ENCODE results near the gene FLII. TPM values are rescaled to one million over a fixed set of nuclear protein-coding genes. Genes with fewer than 3 reads are reported as not detected.

Gene FLII
- total and polyA plus RNA-seq, 4 donors = 77.4 to 133 (median 126) TPM

DNA sequence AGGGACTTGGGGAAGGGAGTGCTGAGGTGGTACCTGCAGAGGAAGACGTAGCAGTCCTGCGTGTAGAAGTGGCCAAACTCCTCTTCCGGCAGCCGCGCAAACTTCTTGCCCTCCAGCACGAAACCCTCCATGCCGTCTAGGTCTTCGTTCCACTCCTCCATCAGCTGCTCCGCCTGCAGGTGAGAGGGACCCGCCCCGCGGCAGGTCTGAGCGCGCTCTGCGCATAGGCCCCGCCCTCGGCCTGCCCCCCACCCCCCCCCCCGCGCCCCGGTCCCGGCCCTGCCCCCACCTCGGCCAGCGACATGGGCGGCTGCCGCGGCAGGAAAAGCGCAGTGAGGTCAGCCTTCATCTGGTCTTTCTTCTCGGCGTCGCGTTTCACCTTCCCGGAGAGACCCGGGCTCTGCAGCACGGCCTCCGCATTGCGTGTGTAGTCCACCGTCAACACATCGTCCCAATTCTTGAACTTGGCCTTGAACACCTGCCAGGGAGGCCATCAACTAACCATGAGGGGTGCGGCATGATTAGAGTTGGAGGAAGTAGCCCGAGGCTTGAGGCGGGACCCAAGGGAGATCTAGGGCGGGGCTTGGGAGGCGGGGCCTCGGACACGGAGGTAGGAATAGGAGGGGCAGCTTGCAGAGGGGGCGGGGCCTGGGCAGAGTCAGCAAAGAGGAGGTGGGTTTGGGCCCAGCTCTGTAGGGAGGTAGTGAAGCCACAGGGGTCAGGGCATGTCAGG is 11.5 kb downstream of the FLII start:
- 44% methylated on average over 31 of the region's 46 CpGs for WGBS (ENCODE audit: insufficient coverage)
- H3K27ac ChIP-seq (ENCODE audit: low read depth, low read length) = no peak overlapping the region
- no peaks in the 10 kb centered on the region for H3K27me3 ChIP-seq (ENCODE audit: control insufficient read depth, insufficient read depth, low read length)
- DNase-seq (ENCODE audit: low read depth in 4 of 6, low spot score in 6 of 6) = peak in 2 of 6 donors; percentile 36 to 41
- H3K4me1 ChIP-seq (ENCODE audit: control insufficient read depth, insufficient read depth, low read length) = peaks cover 14% of the 10 kb centered on the region
- H3K9me3 ChIP-seq (ENCODE audit: control insufficient read depth, insufficient read depth, low read length) = no peaks in the 10 kb centered on the region
- no peak overlapping the region for H3K4me3 ChIP-seq (ENCODE audit: low read depth, low read length)
- peaks cover 93% of the 10 kb centered on the region for H3K36me3 ChIP-seq (ENCODE audit: control insufficient read depth, insufficient read depth, low read length)

DNA sequence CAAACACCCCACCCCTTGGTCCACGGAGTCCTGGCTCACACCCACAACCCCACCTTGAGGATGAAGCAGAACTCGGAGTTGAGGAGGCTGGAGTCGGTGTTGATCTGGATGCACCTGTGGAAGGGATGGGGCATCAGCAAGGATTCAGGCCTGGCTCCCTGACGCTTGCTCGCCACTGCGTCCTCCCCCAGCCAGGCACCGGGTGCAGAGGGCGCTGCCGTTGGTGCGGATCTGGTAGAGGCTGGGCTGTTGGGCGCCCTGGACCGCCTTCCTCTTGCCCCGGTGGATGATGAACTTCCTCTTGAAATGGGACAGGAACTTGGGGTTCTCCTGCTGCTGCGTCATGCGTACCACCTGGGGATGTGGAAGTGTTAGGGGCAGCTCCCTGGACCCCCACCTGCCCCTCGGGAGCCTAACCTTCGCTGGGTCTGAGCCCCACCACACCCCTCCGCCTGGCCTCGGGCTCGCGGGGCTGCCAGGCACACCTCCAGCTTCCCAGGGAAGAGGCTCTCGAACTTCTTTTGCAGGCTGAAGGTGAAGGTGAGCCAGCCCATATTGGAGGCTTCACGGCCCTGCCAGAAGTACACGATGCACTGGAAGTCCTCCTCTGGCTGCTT is 12.3 kb downstream of the FLII start:
- H3K27ac ChIP-seq (ENCODE audit: low read depth, low read length) = no peak overlapping the region
- WGBS (ENCODE audit: insufficient coverage) = 90% methylated on average over 22 of the region's 24 CpGs
- H3K36me3 ChIP-seq (ENCODE audit: control insufficient read depth, insufficient read depth, low read length) = peaks cover 93% of the 10 kb centered on the region
- H3K4me3 ChIP-seq (ENCODE audit: low read depth, low read length) = no peak overlapping the region
- no peak for DNase-seq (ENCODE audit: low read depth in 4 of 6, low spot score in 6 of 6)
- no peaks in the 10 kb centered on the region for H3K9me3 ChIP-seq (ENCODE audit: control insufficient read depth, insufficient read depth, low read length)
- H3K27me3 ChIP-seq (ENCODE audit: control insufficient read depth, insufficient read depth, low read length) = no peaks in the 10 kb centered on the region
- H3K4me1 ChIP-seq (ENCODE audit: control insufficient read depth, insufficient read depth, low read length) = peaks cover 14% of the 10 kb centered on the region

DNA sequence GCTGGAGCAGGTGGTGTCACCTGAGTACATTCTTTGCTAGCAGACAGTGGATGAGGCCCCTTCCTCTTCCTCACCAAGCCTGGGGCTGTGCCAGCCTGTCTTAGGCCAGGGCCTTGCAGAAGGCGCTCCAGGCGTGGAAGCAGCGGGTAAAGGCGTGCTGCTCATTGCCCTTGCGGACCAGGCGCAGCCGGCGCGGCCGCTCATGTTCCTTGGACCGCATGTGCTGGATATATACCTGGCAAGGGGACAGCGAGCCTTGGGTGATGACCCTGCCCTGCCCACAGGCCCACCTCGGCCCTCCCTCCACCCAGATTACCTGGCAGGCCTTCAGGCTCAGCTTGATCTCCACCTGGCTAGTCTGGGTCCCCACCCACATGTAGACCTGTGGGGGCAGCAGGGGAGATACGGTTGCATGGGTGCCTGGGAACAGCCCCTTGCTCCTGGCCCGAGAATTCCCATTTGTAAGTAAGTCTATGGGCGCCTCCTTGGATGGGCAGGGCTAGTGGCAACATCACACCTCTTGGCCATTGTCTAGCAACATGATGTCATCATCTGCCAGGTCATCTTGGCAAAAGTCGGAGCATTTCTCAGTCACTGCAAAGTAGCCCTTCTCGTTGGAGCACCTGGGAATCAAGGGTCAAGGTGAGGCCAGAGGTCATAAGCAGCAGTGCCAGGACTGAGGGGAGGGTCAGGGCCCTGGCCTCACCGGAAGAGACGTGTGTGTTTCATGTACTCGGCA is 13.3 kb downstream of the FLII start:
- Histone ChIP-seq H3K27ac (ENCODE audit: low read depth, low read length) (no peak overlapping the region), H3K27me3 (ENCODE audit: control insufficient read depth, insufficient read depth, low read length) (no peaks in the 10 kb centered on the region), H3K9me3 (ENCODE audit: control insufficient read depth, insufficient read depth, low read length) (no peaks in the 10 kb centered on the region), H3K36me3 (ENCODE audit: control insufficient read depth, insufficient read depth, low read length) (peaks cover 93% of the 10 kb centered on the region), H3K4me3 (ENCODE audit: low read depth, low read length) (no peak overlapping the region), H3K4me1 (ENCODE audit: control insufficient read depth, insufficient read depth, low read length) (peaks cover 14% of the 10 kb centered on the region)
- no peak for DNase-seq (ENCODE audit: low read depth in 4 of 6, low spot score in 6 of 6)
- WGBS (ENCODE audit: insufficient coverage) = 88% methylated on average over 19 of the region's 21 CpGs

DNA sequence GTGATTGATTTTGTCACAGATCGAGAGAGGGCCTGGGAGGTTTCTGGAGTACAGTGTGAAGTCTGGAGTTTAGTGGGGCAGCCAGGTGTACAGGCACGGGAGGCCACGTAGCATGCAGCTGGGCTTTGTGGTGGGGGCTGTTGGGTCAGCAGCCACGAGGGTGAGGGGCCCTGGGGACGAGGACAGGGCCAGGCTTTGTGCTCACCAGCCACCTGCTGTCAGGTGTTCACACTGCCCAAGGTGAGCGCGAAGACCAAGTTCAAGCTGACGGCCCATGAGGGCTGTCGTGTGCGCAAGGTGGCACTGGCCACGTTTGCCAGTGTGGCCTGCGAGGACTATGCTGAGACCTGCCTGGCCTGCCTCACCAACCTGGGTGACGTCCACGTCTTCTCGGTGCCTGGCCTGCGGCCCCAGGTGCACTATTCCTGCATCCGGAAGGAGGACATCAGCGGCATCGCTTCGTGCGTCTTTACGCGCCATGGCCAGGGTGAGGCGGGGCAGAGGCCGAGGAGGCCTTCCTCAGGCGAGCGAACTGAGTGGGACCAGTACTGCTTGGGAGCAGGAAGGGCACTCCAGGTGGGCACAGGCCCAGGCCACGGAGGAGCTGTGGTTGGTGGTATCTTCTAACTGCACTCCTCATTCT is 17.2 kb downstream of the FLII start:
- Histone ChIP-seq H3K27ac (ENCODE audit: low read depth, low read length) (no peak overlapping the region), H3K4me1 (ENCODE audit: control insufficient read depth, insufficient read depth, low read length) (no peaks in the 10 kb centered on the region), H3K27me3 (ENCODE audit: control insufficient read depth, insufficient read depth, low read length) (no peaks in the 10 kb centered on the region), H3K9me3 (ENCODE audit: control insufficient read depth, insufficient read depth, low read length) (no peaks in the 10 kb centered on the region), H3K36me3 (ENCODE audit: control insufficient read depth, insufficient read depth, low read length) (peaks cover 96% of the 10 kb centered on the region), H3K4me3 (ENCODE audit: low read depth, low read length) (no peak overlapping the region)
- no peak for DNase-seq (ENCODE audit: low read depth in 4 of 6, low spot score in 6 of 6)
- whole genome bisulfite sequencing (ENCODE audit: insufficient coverage) = 87% methylated on average over 16 of the region's 28 CpGs

DNA sequence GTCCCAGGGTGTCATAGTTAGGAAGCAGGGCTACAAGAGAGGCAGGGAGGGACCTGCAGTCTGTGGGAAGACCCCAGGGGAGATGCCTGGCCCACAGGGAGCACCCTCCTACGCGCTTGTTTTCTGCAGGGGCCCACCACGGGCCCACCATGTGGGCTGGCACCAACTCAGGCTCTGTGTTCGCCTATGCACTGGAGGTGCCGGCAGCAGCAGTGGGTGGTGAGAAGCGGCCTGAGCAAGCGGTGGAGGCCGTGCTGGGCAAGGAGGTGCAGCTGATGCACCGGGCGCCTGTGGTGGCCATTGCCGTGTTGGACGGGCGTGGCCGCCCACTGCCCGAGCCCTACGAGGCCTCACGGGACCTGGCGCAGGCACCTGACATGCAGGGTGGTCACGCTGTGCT is 18.1 kb downstream of the FLII start:
- H3K27ac ChIP-seq (ENCODE audit: low read depth, low read length) = no peak overlapping the region
- H3K9me3 ChIP-seq (ENCODE audit: control insufficient read depth, insufficient read depth, low read length) = no peaks in the 10 kb centered on the region
- H3K27me3 ChIP-seq (ENCODE audit: control insufficient read depth, insufficient read depth, low read length) = no peaks in the 10 kb centered on the region
- no peak overlapping the region for H3K4me3 ChIP-seq (ENCODE audit: low read depth, low read length)
- no peak for DNase-seq (ENCODE audit: low read depth in 4 of 6, low spot score in 6 of 6)
- 95% methylated on average over 19 of the region's 19 CpGs for whole genome bisulfite sequencing (ENCODE audit: insufficient coverage)
- H3K36me3 ChIP-seq (ENCODE audit: control insufficient read depth, insufficient read depth, low read length) = peaks cover 96% of the 10 kb centered on the region
- H3K4me1 ChIP-seq (ENCODE audit: control insufficient read depth, insufficient read depth, low read length) = no peaks in the 10 kb centered on the region

DNA sequence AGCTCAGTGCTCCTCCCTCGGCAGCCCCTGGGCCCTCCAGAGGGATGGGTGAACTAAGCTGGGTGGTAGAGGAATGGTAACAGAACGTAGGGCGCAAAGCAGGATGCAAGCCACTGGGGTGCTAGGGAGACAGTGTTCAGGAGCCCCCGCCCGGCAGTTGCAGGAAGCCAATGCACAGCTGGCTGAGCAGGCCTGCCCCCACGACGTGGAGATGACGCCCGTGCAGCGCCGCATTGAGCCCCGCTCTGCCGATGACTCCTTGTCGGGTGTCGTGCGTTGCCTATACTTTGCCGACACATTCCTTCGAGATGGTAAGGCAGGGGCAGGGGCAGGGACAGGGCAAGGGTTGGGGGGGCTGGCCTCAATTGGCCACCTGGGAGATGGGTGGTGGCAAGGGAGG is 20.2 kb downstream of the FLII start:
- peaks cover 99% of the 10 kb centered on the region for H3K36me3 ChIP-seq (ENCODE audit: control insufficient read depth, insufficient read depth, low read length)
- DNase-seq (ENCODE audit: low read depth in 4 of 6, low spot score in 6 of 6) = no peak
- WGBS (ENCODE audit: insufficient coverage) = 92% methylated on average over 15 of the region's 18 CpGs
- H3K9me3 ChIP-seq (ENCODE audit: control insufficient read depth, insufficient read depth, low read length) = no peaks in the 10 kb centered on the region
- H3K27me3 ChIP-seq (ENCODE audit: control insufficient read depth, insufficient read depth, low read length) = no peaks in the 10 kb centered on the region
- no peak overlapping the region for H3K4me3 ChIP-seq (ENCODE audit: low read depth, low read length)
- H3K27ac ChIP-seq (ENCODE audit: low read depth, low read length) = no peak overlapping the region
- H3K4me1 ChIP-seq (ENCODE audit: control insufficient read depth, insufficient read depth, low read length) = no peaks in the 10 kb centered on the region

DNA sequence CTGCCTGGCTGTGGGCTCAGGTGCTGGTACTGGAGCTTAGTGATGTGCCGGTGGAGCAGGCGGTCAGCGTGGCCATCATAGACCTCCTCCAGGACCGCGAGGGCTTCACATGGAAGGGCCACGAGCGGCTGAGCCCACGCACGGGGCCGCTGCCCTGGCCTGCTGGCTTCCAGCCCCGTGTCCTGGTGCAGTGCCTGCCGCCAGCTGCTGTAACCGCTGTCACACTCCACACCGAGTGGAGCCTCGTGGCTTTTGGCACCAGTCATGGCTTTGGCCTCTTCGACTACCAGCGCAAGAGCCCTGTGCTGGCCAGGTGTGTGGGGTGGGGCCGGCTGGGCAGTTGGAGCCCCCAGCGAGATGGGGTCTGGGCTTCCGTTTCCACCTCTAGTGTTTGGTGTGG is 21.1 kb downstream of the FLII start:
- Histone ChIP-seq H3K4me1 (ENCODE audit: control insufficient read depth, insufficient read depth, low read length) (peaks cover 5% of the 10 kb centered on the region), H3K9me3 (ENCODE audit: control insufficient read depth, insufficient read depth, low read length) (no peaks in the 10 kb centered on the region), H3K4me3 (ENCODE audit: low read depth, low read length) (no peak overlapping the region), H3K36me3 (ENCODE audit: control insufficient read depth, insufficient read depth, low read length) (peaks cover 100% of the 10 kb centered on the region), H3K27ac (ENCODE audit: low read depth, low read length) (no peak overlapping the region), H3K27me3 (ENCODE audit: control insufficient read depth, insufficient read depth, low read length) (no peaks in the 10 kb centered on the region)
- WGBS (ENCODE audit: insufficient coverage) = 93% methylated on average over 18 of the region's 20 CpGs
- DNase-seq (ENCODE audit: low read depth in 4 of 6, low spot score in 6 of 6) = no peak

DNA sequence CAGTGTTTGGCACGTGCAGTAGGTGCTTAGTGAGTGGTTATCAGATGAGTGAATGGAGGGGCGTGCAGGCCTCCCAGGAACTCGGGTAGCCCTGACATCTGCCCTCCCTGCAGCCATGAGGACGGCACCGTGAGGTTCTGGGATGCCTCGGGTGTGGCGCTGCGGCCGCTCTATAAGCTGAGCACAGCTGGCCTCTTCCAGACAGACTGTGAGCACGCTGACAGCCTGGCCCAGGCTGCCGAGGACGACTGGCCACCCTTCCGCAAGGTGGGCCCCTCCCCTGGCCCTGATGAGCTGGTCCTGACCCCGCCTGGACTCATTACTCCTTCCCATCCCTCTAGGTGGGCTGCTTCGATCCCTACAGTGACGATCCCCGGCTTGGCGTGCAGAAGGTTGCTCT is 22.0 kb downstream of the FLII start:
- Histone ChIP-seq H3K4me1 (ENCODE audit: control insufficient read depth, insufficient read depth, low read length) (peaks cover 15% of the 10 kb centered on the region), H3K27me3 (ENCODE audit: control insufficient read depth, insufficient read depth, low read length) (no peaks in the 10 kb centered on the region), H3K36me3 (ENCODE audit: control insufficient read depth, insufficient read depth, low read length) (peaks cover 98% of the 10 kb centered on the region), H3K4me3 (ENCODE audit: low read depth, low read length) (no peak overlapping the region), H3K9me3 (ENCODE audit: control insufficient read depth, insufficient read depth, low read length) (no peaks in the 10 kb centered on the region), H3K27ac (ENCODE audit: low read depth, low read length) (no peak overlapping the region)
- DNase-seq (ENCODE audit: low read depth in 4 of 6, low spot score in 6 of 6) = no peak
- 89% methylated on average over 15 of the region's 18 CpGs for WGBS (ENCODE audit: insufficient coverage)

DNA sequence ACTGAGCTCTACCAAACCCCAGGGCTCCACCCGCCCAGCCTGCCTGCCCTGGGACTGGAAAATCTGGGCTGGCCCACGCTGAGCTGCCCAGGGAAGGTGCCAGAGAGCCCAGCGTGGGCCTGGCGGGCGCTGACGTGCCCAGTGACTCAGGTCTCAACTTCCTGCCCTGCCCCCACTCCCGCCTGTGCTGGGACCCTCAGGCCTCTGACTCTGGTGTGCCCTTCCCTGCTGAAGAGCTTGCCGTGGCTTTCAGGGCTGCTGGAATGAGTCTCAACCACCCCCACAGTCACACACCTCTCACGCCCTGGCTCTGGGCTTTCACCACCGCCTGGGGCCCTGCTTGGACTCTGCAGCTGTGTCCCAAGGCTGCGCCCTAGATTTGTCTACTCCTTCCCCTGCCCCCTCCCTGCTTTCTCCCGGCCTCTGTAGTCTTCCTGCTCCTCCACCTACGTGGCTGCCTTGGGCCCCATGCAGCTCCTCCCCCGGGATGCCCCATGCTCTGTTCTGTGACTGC is 22.7 kb downstream of the FLII start:
- no peak for DNase-seq (ENCODE audit: low read depth in 4 of 6, low spot score in 6 of 6)
- Histone ChIP-seq H3K27me3 (ENCODE audit: control insufficient read depth, insufficient read depth, low read length) (no peaks in the 10 kb centered on the region), H3K36me3 (ENCODE audit: control insufficient read depth, insufficient read depth, low read length) (peaks cover 91% of the 10 kb centered on the region), H3K9me3 (ENCODE audit: control insufficient read depth, insufficient read depth, low read length) (no peaks in the 10 kb centered on the region), H3K27ac (ENCODE audit: low read depth, low read length) (no peak overlapping the region), H3K4me3 (ENCODE audit: low read depth, low read length) (no peak overlapping the region), H3K4me1 (ENCODE audit: control insufficient read depth, insufficient read depth, low read length) (peaks cover 22% of the 10 kb centered on the region)
- WGBS (ENCODE audit: insufficient coverage) = 84% methylated on average over 14 of the region's 14 CpGs

All from spinal cord (tissue), 10 donors.